GM12878 (cell line): ENCODE data around the gene ENTREP3. TPM values are rescaled to one million over a fixed set of nuclear protein-coding genes. Genes with fewer than 3 reads are reported as not detected.

Source experiments
- BMI1 ChIP-seq: fragments of 450-650 bp; IDR thresholded peaks from 2 replicates; pipeline ENCODE4 v1.6.1; 2016; ENCODE audit warnings: mild to moderate bottlenecking, moderate library complexity, borderline replicate concordance
- CBFB ChIP-seq: IDR thresholded peaks from 2 replicates; pipeline ENCODE4 v1.6.1; 2016; ENCODE audit warnings: antibody characterized with exemption, low read depth
- CBX5 ChIP-seq: sonication (generic); IDR thresholded peaks from 2 replicates; pipeline ENCODE4 v1.6.1; 2016; ENCODE audit warnings: low read depth, moderate library complexity, mild to moderate bottlenecking, inconsistent platforms
- CHD2 ChIP-seq: IDR thresholded peaks from 2 replicates; pipeline ENCODE4 v1.6.1; 2011; ENCODE audit warnings: low read depth, low read length, improper control_type of control experiment, borderline replicate concordance
- CREM ChIP-seq: IDR thresholded peaks from 2 replicates; pipeline ENCODE4 v1.6.1; 2014; ENCODE audit warnings: antibody characterized with exemption, low read depth
- E2F8 ChIP-seq: fragments of 450-650 bp; IDR thresholded peaks from 2 replicates; pipeline ENCODE4 v1.6.1; 2018; ENCODE audit warnings: mild to moderate bottlenecking, low read depth, moderate library complexity; ENCODE audit not compliant: partially characterized antibody
- GABPA ChIP-seq: IDR thresholded peaks from 2 replicates; pipeline ENCODE4 v1.6.1; 2014; ENCODE audit warnings: antibody characterized with exemption, low read depth, mild to moderate bottlenecking, inconsistent platforms
- HCFC1 ChIP-seq: fragments of 150-350 bp; IDR thresholded peaks from 2 replicates; pipeline ENCODE4 v1.6.1; 2014; ENCODE audit warnings: low read length
- IRF3 ChIP-seq: fragments of 450-650 bp; IDR thresholded peaks from 2 replicates; pipeline ENCODE4 v1.6.1; 2014; ENCODE audit warnings: mild to moderate bottlenecking
- IRF5 ChIP-seq: fragments of 450-650 bp; IDR thresholded peaks from 2 replicates; pipeline ENCODE4 v1.6.1; 2017; ENCODE audit warnings: borderline replicate concordance
- KDM1A ChIP-seq: fragments of 200-600 bp; sonication (generic); IDR thresholded peaks from 2 replicates; pipeline ENCODE4 v1.6.1; 2016; ENCODE audit warnings: borderline replicate concordance
- MEF2A ChIP-seq: IDR thresholded peaks from 2 replicates; pipeline ENCODE4 v1.6.1; 2011; ENCODE audit warnings: low read depth, mild to moderate bottlenecking, low read length, moderate library complexity; ENCODE audit not compliant: insufficient read depth
- MEF2B ChIP-seq: fragments of 450-650 bp; IDR thresholded peaks from 2 replicates; pipeline ENCODE4 v1.6.1; 2018; ENCODE audit warnings: mild to moderate bottlenecking, moderate library complexity; ENCODE audit not compliant: partially characterized antibody, poor library complexity, severe bottlenecking
- MYC ChIP-seq: IDR thresholded peaks from 2 replicates; pipeline ENCODE4 v1.6.1; 2011; ENCODE audit warnings: mild to moderate bottlenecking, low read length, moderate library complexity, inconsistent platforms; ENCODE audit not compliant: insufficient read depth, insufficient replicate concordance, insufficient read length, severe bottlenecking
- NFIC ChIP-seq: IDR thresholded peaks from 2 replicates; pipeline ENCODE4 v1.6.1; 2012; ENCODE audit warnings: low read depth, mild to moderate bottlenecking, inconsistent platforms, low read length, moderate library complexity
- NRF1 ChIP-seq: conservative IDR thresholded peaks from 2 replicates; pipeline ENCODE4 v1.6.1; 2011; ENCODE audit warnings: mild to moderate bottlenecking, low read depth, low read length, improper control_type of control experiment
- RAD51 ChIP-seq: fragments of 450-650 bp; IDR thresholded peaks from 2 replicates; pipeline ENCODE4 v1.6.1; 2016; ENCODE audit warnings: moderate library complexity, mild to moderate bottlenecking, inconsistent platforms
- RB1 ChIP-seq: fragments of 450-650 bp; formaldehyde crosslinking; IDR thresholded peaks from 2 replicates; pipeline ENCODE4 v1.6.1; 2017; ENCODE audit warnings: mild to moderate bottlenecking, borderline replicate concordance
- RELA ChIP-seq: fragments of 450-650 bp; IDR thresholded peaks from 2 replicates; pipeline ENCODE4 v1.8.0; 2014; ENCODE audit warnings: borderline replicate concordance; ENCODE audit not compliant: partially characterized antibody
- RELB ChIP-seq: fragments of 450-650 bp; IDR thresholded peaks from 2 replicates; pipeline ENCODE4 v1.6.1; 2017; ENCODE audit warnings: low read depth, mild to moderate bottlenecking, moderate library complexity
- SIN3A ChIP-seq: IDR thresholded peaks from 2 replicates; pipeline ENCODE4 v1.6.1; 2012; ENCODE audit warnings: low read depth, low read length, improper control_type of control experiment
- SREBF1 ChIP-seq: IDR thresholded peaks from 2 replicates; pipeline ENCODE4 v1.6.1; 2012; ENCODE audit warnings: mild to moderate bottlenecking, low read length
- TAF1 ChIP-seq: IDR thresholded peaks from 2 replicates; pipeline ENCODE4 v1.6.1; 2011; ENCODE audit warnings: mild to moderate bottlenecking, low read depth, low read length, borderline replicate concordance
- ZSCAN29 ChIP-seq: fragments of 450-650 bp; IDR thresholded peaks from 2 replicates; pipeline ENCODE4 v1.6.1; 2017; ENCODE audit warnings: mild to moderate bottlenecking, moderate library complexity
- polyA plus RNA-seq, 11 experiments: library from polyadenylated mRNA; depleted of rRNA in 4 of 11; unstranded in 6 of 11; stranded (reverse) in 5 of 11; fragments of >200 nt; fragmentation: Nextera tagmentation in 4 of 11; fragmentation: Illumina TruSeq in 1 of 11; extraction: Ambion mirVana in 4 of 11; extraction: Trizol in 1 of 11; gene quantifications; 1 replicate in 1 of 11; 2 replicates in 10 of 11; pipeline versions ENCODE4 v1.2.1 to v1.2.3, GENCODE V29; 2011 to 2016; ENCODE audit warnings: inconsistent platforms in 2 of 11, missing spikeins in 2 of 11, low read depth in 1 of 11
- total RNA-seq, 4 experiments: library from RNA; depleted of rRNA in 3 of 4; stranded (reverse); fragments of >200 nt in 3 of 4; fragmentation: Illumina TruSeq in 1 of 4; extraction: Trizol in 1 of 4; gene quantifications; 2 replicates each; pipeline versions ENCODE4 v1.2.1 to v1.2.3, GENCODE V29; 2013 to 2021

Gene ENTREP3
- total and polyA plus RNA-seq, 10 of the 15 experiments (the other 5 are each of a cell fraction or from before 2014, with no cell fraction given) = 1.7 to 31.8 (median 3.9) TPM

GRCh38 chr1:155261852-155262673 lies 6.8 kb upstream of the ENTREP3 start, which contains the start of gene SCAMP3 (continued):
- TF ChIP-seq RAD51 (peak; percentile 99), BMI1 (peak; percentile 12; the same call in 1 of the 2 replicates), CHD2 (peak; percentile 95), CBFB (peak; percentile 54), CREM (peak; percentile 92; the same call in 1 of the 2 replicates), RELB (peak; percentile 71), SIN3A (peak; percentile 66; the same call in 1 of the 2 replicates), TAF1 (peak; percentile 52; the same call in 1 of the 2 replicates), IRF3 (peak; percentile 42; the same call in 1 of the 2 replicates), ZSCAN29 (no peak), RELA (peak; percentile 93), SREBF1 (peak; percentile 75), NRF1 (peak; percentile 76), E2F8 (peak; percentile 27), CBX5 (no peak), MYC (peak; percentile 40), HCFC1 (peak; percentile 95), MEF2A (0 out of 2 replicates have a peak, but pooled peaks have one; percentile 32), RB1 (peak; percentile 19; the same call in 1 of the 2 replicates), IRF5 (peak; percentile 8; the same call in 1 of the 2 replicates), GABPA (peak; percentile 85), NFIC (peak; percentile 42; the same call in 1 of the 2 replicates), MEF2B (peak; percentile 12), KDM1A (no peak)
